Ovary (tissue), 3 donors: ENCODE results near the gene PTTG1IP2.

ENCODE experiments used
- CTCF ChIP-seq, 3 donors: fragments of 450-650 bp in 2 of 3; fragments of 200-600 bp in 1 of 3; IDR thresholded peaks; one replicate each; pipeline versions ENCODE4 v1.5.1 to v1.8.0; 2016 to 2022; ENCODE audit warnings: antibody characterized with exemption in 3 of 3, mild to moderate bottlenecking in 1 of 3
- POLR2A ChIP-seq: fragments of 450-650 bp; IDR thresholded peaks from one replicate; pipeline ENCODE4 v1.6.1; 2017; ENCODE audit warnings: antibody characterized with exemption, mild to moderate bottlenecking, moderate library complexity
- donor health status: DM: no; HTN: no; CAD: no.

DNA sequence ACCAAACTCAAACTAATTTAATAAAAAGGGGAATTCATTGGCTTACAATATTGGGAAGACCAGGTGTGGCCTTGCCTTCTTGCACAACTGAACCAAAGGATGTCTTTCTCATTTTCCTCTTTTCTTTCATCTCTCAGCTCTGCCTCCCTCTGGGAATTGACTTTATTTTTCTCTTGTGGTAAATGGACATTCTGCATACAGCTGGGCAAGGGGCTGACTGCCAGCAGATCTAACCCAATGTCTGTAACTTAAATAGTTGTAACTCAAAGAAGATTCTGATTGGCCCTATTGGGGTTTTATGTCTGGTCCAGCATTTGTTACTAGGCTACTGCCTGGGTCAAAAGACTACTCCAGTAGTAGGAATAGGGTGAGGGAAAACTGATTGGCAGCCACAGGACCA, 15.3 kb downstream of the PTTG1IP2 start:
- no peak for TF ChIP-seq CTCF (IDR thresholded peaks at IDR 0.05)
- no peak for TF ChIP-seq POLR2A
